Mammary epithelial cell (primary cell): ENCODE data around the gene UNC13A.

Experiments used
- EZH2 ChIP-seq: IDR thresholded peaks from 2 replicates; pipeline ENCODE4 v1.6.1; 2012; ENCODE audit warnings: low read length, inconsistent platforms, borderline replicate concordance
- TF ChIP-seq, protein P1 (sequence below), 2 donors: IDR thresholded peaks in 1 of 2; conservative IDR thresholded peaks in 1 of 2; 2 replicates each; pipeline ENCODE4 v1.5.1; 2011 to 2012; ENCODE audit warnings: inconsistent platforms in 2 of 2, low read length in 2 of 2, mild to moderate bottlenecking in 2 of 2, control low read depth in 1 of 2, low read depth in 1 of 2; ENCODE audit not compliant: insufficient read depth in 1 of 2; ENCODE audit errors: extremely low read depth in 1 of 2

DNA sequence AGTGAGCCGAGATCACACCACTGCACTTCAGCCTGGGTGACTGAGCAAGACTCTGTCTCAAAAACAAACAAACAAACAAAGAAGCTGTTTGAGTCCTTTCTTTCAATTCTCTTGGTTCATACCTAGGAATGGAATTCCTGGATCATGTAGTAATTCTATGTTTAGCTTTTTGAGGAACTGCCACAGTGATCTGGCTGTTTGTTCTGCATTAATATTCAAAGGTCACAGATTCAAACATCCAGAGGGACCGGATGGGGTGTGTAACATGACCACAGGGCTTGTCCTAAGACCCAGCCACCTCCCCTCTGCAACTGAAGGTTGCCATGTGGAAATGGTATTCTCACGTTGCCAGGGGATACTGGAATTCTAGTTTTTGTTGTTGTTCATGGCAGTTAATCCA is 122.5 kb downstream of the UNC13A start:
- TF ChIP-seq, protein P1, sequence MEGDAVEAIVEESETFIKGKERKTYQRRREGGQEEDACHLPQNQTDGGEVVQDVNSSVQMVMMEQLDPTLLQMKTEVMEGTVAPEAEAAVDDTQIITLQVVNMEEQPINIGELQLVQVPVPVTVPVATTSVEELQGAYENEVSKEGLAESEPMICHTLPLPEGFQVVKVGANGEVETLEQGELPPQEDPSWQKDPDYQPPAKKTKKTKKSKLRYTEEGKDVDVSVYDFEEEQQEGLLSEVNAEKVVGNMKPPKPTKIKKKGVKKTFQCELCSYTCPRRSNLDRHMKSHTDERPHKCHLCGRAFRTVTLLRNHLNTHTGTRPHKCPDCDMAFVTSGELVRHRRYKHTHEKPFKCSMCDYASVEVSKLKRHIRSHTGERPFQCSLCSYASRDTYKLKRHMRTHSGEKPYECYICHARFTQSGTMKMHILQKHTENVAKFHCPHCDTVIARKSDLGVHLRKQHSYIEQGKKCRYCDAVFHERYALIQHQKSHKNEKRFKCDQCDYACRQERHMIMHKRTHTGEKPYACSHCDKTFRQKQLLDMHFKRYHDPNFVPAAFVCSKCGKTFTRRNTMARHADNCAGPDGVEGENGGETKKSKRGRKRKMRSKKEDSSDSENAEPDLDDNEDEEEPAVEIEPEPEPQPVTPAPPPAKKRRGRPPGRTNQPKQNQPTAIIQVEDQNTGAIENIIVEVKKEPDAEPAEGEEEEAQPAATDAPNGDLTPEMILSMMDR (conservative IDR thresholded peaks at IDR 0.05 in 1 of 2, IDR thresholded peaks at IDR 0.05 in 1 of 2; ENCODE audit: extremely low read depth in 1 of 2, insufficient read depth in 1 of 2, low read depth in 1 of 2, low read length in 2 of 2): no peak
- TF ChIP-seq EZH2: no peak
